WTC11 (cell line): ENCODE results near the gene PAN3. TPM values are rescaled to one million over a fixed set of nuclear protein-coding genes. Genes with fewer than 3 reads are reported as not detected.

Source experiments
- ATAC-seq: fragments of 200-7000 bp; cut with Tn5 transposase; 2 replicates; pipeline ENCODE4 v1.10.0; 2021; ENCODE audit warnings: mild to moderate bottlenecking, moderate library complexity
- CTCF ChIA-PET: fragments of 300-600 bp; sonication (Branson Sonifier 250); formaldehyde crosslinking; loops from one replicate; lab custom pipeline; 2021; ENCODE audit warnings: antibody characterized with exemption; lab: Charles Lee
- POLR2A ChIA-PET: fragments of 350-600 bp; sonication (Branson Sonifier 250); formaldehyde crosslinking; loops from one replicate; lab custom pipeline; 2021; ENCODE audit warnings: antibody characterized with exemption; lab: Charles Lee
- DNase-seq: peaks from one replicate; pipeline ENCODE4 v3.0.0; 2021; ENCODE audit warnings: low spot score
- H3K27ac Mint-ChIP-seq: 2 replicates; pipeline ENCODE4 v1.8.0; 2021; ENCODE audit warnings: mixed read lengths
- H3K27me3 Mint-ChIP-seq: 2 replicates; pipeline ENCODE4 v1.8.0; 2021; ENCODE audit warnings: low read depth, mild to moderate bottlenecking, moderate library complexity, mixed read lengths
- H3K36me3 Mint-ChIP-seq: 2 replicates; pipeline ENCODE4 v1.8.0; 2021; ENCODE audit warnings: mixed read lengths
- H3K4me1 Mint-ChIP-seq: 2 replicates; pipeline ENCODE4 v1.8.0; 2022; ENCODE audit warnings: mixed read lengths
- H3K4me3 Mint-ChIP-seq: 2 replicates; pipeline ENCODE4 v1.8.0; 2021; ENCODE audit warnings: mild to moderate bottlenecking, moderate library complexity, mixed read lengths
- H3K9me3 Mint-ChIP-seq: 2 replicates; pipeline ENCODE4 v1.8.0; 2021; ENCODE audit warnings: mixed read lengths
- EMX1 ChIP-seq: fragments of 250-450 bp; sonication (Bioruptor Pico); IDR thresholded peaks from 2 replicates; pipeline ENCODE4 v1.8.0; 2021; ENCODE audit warnings: mild to moderate bottlenecking
- ETV6 ChIP-seq: sonication (generic); formaldehyde crosslinking; IDR thresholded peaks from 2 replicates; pipeline ENCODE4 v1.8.1; 2022; ENCODE audit warnings: mild to moderate bottlenecking, missing genetic modification reagents
- FOXK1 ChIP-seq: sonication (generic); formaldehyde crosslinking; IDR thresholded peaks from 2 replicates; pipeline ENCODE4 v1.8.0; 2022; ENCODE audit warnings: mild to moderate bottlenecking, moderate library complexity, missing genetic modification reagents
- GABPB1 ChIP-seq: sonication (generic); formaldehyde crosslinking; IDR thresholded peaks from 2 replicates; pipeline ENCODE4 v1.8.1; 2023; ENCODE audit warnings: mild to moderate bottlenecking, missing genetic modification reagents
- GRHL2 ChIP-seq: fragments of 250-450 bp; sonication (Bioruptor Pico); IDR thresholded peaks from 2 replicates; pipeline ENCODE4 v1.8.0; 2022; ENCODE audit warnings: mild to moderate bottlenecking, moderate library complexity; ENCODE audit not compliant: insufficient replicate concordance, severe bottlenecking
- GTF2I ChIP-seq: fragments of 250-450 bp; sonication (Bioruptor Pico); conservative IDR thresholded peaks from 2 replicates; pipeline ENCODE4 v1.4.0; 2021; ENCODE audit warnings: mild to moderate bottlenecking
- KAT7 ChIP-seq: sonication (generic); formaldehyde crosslinking; IDR thresholded peaks from 2 replicates; pipeline ENCODE4 v1.8.1; 2023; ENCODE audit warnings: missing genetic modification reagents, mild to moderate bottlenecking, borderline replicate concordance
- NFE2L1 ChIP-seq: sonication (generic); formaldehyde crosslinking; IDR thresholded peaks from 2 replicates; pipeline ENCODE4 v1.8.1; 2023; ENCODE audit warnings: missing genetic modification reagents
- PRDM15 ChIP-seq: sonication (generic); formaldehyde crosslinking; IDR thresholded peaks from 2 replicates; pipeline ENCODE4 v1.8.0; 2022; ENCODE audit warnings: missing genetic modification reagents
- SMAD3 ChIP-seq: sonication (generic); formaldehyde crosslinking; IDR thresholded peaks from 2 replicates; pipeline ENCODE4 v1.8.0; 2022; ENCODE audit warnings: missing genetic modification reagents, mild to moderate bottlenecking, borderline replicate concordance
- SP1 ChIP-seq: sonication (generic); formaldehyde crosslinking; conservative IDR thresholded peaks from 2 replicates; pipeline ENCODE4 v1.8.1; 2022; ENCODE audit warnings: missing genetic modification reagents
- ZNF219 ChIP-seq: sonication (generic); formaldehyde crosslinking; IDR thresholded peaks from 2 replicates; pipeline ENCODE4 v1.8.0; 2023; ENCODE audit warnings: missing genetic modification reagents, mild to moderate bottlenecking, borderline replicate concordance
- ZNF532 ChIP-seq: fragments of 250-450 bp; sonication (Bioruptor Pico); IDR thresholded peaks from 2 replicates; pipeline ENCODE4 v1.9.0; 2021; ENCODE audit warnings: mild to moderate bottlenecking, borderline replicate concordance
- ZNF671 ChIP-seq: fragments of 250-450 bp; sonication (Bioruptor Pico); IDR thresholded peaks from 2 replicates; pipeline ENCODE4 v1.8.0; 2021; ENCODE audit warnings: mild to moderate bottlenecking
- total RNA-seq: library from RNA; stranded (reverse); gene quantifications from 3 replicates; pipeline ENCODE4 v1.2.3, GENCODE V29; 2021
- TF ChIP-seq, protein P1 (sequence below): sonication (generic); formaldehyde crosslinking; IDR thresholded peaks from 2 replicates; pipeline ENCODE4 v1.8.0; 2022; ENCODE audit warnings: mild to moderate bottlenecking, missing genetic modification reagents
- TF ChIP-seq, protein P2 (sequence below): sonication (generic); formaldehyde crosslinking; IDR thresholded peaks from 2 replicates; pipeline ENCODE4 v1.8.0; 2022; ENCODE audit warnings: mild to moderate bottlenecking, missing genetic modification reagents
- TF ChIP-seq, protein P3 (sequence below): fragments of 250-450 bp; sonication (Bioruptor Pico); IDR thresholded peaks from 2 replicates; pipeline ENCODE4 v1.9.0; 2021; ENCODE audit warnings: mild to moderate bottlenecking
- TF ChIP-seq, protein P4 (sequence below): sonication (generic); formaldehyde crosslinking; IDR thresholded peaks from 2 replicates; pipeline ENCODE4 v1.8.0; 2022; ENCODE audit warnings: mild to moderate bottlenecking, missing genetic modification reagents
- TF ChIP-seq, protein P5 (sequence below): fragments of 250-450 bp; sonication (Bioruptor Pico); IDR thresholded peaks from 2 replicates; pipeline ENCODE4 v1.9.0; 2021; ENCODE audit warnings: moderate library complexity, mild to moderate bottlenecking, inconsistent platforms, borderline replicate concordance
- TF ChIP-seq, protein P6 (sequence below): sonication (generic); formaldehyde crosslinking; IDR thresholded peaks from 2 replicates; pipeline ENCODE4 v1.8.1; 2022; ENCODE audit warnings: missing genetic modification reagents, borderline replicate concordance
- TF ChIP-seq, protein P7 (sequence below): sonication (generic); formaldehyde crosslinking; IDR thresholded peaks from 2 replicates; pipeline ENCODE4 v1.8.1; 2023; ENCODE audit warnings: mild to moderate bottlenecking, missing genetic modification reagents

The PAN3 gene
- total RNA-seq, 1 experiment from 2014 or later, result 37.8 TPM

DNA sequence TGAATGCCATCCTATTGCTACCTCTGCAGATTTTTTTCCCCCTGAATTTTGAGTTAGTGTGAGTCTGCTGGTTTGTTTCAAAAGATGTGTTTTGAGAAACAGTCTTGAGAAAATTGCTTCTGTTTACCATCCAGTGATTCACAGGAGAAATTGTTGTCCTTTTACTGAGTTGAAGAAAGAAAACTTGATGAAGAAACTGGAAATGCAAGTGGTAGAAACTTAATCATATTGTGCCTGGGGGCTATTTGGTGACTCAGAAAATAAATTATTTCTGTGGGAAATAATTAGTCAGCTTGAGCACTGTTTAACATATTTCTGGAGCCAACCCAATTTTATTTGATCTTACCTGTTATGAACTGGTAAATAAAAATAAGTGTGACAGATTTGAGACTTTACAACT lies 35.4 kb downstream of the PAN3 start:
- Mint-ChIP-seq H3K36me3 (peaks cover 18% of the 10 kb centered on the region), H3K4me1 (peaks cover 22% of the 10 kb centered on the region), H3K27me3 (no peaks in the 10 kb centered on the region), H3K4me3 (no peak overlapping the region), H3K27ac (peak overlapping the region; percentile 86), H3K9me3 (no peaks in the 10 kb centered on the region)
- ChIA-PET CTCF (no interaction called here), POLR2A (no interaction called here)
- DNase-seq, result no peak
- ATAC-seq, result no peak
- TF ChIP-seq ZNF219 (CRISPR knock-in tag) (no peak), SMAD3 (CRISPR knock-in tag) (no peak), ZNF532 (no peak), NFE2L1 (CRISPR knock-in tag) (no peak), ZNF671 (CRISPR knock-in tag) (no peak), KAT7 (CRISPR knock-in tag) (no peak), ETV6 (no peak), GABPB1 (CRISPR knock-in tag) (no peak), GRHL2 (CRISPR knock-in tag) (no peak)
- TF ChIP-seq, protein P1, sequence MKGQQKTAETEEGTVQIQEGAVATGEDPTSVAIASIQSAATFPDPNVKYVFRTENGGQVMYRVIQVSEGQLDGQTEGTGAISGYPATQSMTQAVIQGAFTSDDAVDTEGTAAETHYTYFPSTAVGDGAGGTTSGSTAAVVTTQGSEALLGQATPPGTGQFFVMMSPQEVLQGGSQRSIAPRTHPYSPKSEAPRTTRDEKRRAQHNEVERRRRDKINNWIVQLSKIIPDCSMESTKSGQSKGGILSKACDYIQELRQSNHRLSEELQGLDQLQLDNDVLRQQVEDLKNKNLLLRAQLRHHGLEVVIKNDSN (CRISPR knock-in tag), result no peak
- TF ChIP-seq, protein P2, sequence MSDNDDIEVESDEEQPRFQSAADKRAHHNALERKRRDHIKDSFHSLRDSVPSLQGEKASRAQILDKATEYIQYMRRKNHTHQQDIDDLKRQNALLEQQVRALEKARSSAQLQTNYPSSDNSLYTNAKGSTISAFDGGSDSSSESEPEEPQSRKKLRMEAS (CRISPR knock-in tag), result no peak

- Mint-ChIP-seq H3K4me1 (peaks cover 12% of the 10 kb centered on the region), H3K36me3 (peaks cover 14% of the 10 kb centered on the region), H3K9me3 (no peaks in the 10 kb centered on the region), H3K27me3 (no peaks in the 10 kb centered on the region), H3K4me3 (no peak overlapping the region), H3K27ac (no peak overlapping the region)
- CTCF ChIA-PET, result no interaction called here
- DNase-seq (no peak), ATAC-seq (no peak)
- POLR2A ChIA-PET, result no interaction called here
- TF ChIP-seq EMX1 (no peak), PRDM15 (CRISPR knock-in tag) (no peak), GTF2I (CRISPR knock-in tag) (no peak), FOXK1 (CRISPR knock-in tag) (no peak), SP1 (no peak), ETV6 (no peak)
- TF ChIP-seq, protein P3, sequence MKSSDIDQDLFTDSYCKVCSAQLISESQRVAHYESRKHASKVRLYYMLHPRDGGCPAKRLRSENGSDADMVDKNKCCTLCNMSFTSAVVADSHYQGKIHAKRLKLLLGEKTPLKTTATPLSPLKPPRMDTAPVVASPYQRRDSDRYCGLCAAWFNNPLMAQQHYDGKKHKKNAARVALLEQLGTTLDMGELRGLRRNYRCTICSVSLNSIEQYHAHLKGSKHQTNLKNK (CRISPR knock-in tag), result no peak
- TF ChIP-seq, protein P4, sequence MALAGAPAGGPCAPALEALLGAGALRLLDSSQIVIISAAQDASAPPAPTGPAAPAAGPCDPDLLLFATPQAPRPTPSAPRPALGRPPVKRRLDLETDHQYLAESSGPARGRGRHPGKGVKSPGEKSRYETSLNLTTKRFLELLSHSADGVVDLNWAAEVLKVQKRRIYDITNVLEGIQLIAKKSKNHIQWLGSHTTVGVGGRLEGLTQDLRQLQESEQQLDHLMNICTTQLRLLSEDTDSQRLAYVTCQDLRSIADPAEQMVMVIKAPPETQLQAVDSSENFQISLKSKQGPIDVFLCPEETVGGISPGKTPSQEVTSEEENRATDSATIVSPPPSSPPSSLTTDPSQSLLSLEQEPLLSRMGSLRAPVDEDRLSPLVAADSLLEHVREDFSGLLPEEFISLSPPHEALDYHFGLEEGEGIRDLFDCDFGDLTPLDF (CRISPR knock-in tag), result no peak
- TF ChIP-seq, protein P1 (CRISPR knock-in tag), result no peak
- TF ChIP-seq, protein P5, sequence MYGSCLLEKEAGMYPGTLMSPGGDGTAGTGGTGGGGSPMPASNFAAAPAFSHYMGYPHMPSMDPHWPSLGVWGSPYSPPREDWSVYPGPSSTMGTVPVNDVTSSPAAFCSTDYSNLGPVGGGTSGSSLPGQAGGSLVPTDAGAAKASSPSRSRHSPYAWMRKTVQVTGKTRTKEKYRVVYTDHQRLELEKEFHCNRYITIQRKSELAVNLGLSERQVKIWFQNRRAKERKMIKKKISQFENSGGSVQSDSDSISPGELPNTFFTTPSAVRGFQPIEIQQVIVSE (CRISPR knock-in tag), result no peak
- TF ChIP-seq, protein P6, sequence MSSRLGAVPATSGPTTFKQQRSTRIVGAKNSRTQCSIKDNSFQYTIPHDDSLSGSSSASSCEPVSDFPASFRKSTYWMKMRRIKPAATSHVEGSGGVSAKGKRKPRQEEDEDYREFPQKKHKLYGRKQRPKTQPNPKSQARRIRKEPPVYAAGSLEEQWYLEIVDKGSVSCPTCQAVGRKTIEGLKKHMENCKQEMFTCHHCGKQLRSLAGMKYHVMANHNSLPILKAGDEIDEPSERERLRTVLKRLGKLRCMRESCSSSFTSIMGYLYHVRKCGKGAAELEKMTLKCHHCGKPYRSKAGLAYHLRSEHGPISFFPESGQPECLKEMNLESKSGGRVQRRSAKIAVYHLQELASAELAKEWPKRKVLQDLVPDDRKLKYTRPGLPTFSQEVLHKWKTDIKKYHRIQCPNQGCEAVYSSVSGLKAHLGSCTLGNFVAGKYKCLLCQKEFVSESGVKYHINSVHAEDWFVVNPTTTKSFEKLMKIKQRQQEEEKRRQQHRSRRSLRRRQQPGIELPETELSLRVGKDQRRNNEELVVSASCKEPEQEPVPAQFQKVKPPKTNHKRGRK (CRISPR knock-in tag), result no peak
- TF ChIP-seq, protein P7, sequence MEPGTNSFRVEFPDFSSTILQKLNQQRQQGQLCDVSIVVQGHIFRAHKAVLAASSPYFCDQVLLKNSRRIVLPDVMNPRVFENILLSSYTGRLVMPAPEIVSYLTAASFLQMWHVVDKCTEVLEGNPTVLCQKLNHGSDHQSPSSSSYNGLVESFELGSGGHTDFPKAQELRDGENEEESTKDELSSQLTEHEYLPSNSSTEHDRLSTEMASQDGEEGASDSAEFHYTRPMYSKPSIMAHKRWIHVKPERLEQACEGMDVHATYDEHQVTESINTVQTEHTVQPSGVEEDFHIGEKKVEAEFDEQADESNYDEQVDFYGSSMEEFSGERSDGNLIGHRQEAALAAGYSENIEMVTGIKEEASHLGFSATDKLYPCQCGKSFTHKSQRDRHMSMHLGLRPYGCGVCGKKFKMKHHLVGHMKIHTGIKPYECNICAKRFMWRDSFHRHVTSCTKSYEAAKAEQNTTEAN (CRISPR knock-in tag), result no peak
These were observed 39.0 kb downstream of the PAN3 start for GRCh38 chr13:28177327-28177726.
